GM21515 (cell line): ENCODE results near the gene XXYLT1.

ENCODE experiments used
- ATAC-seq: cut with Tn5 transposase; IDR thresholded peaks from one replicate; pipeline ENCODE4 v1.9.1; 2021; ENCODE audit not compliant: unreplicated experiment

Gene XXYLT1

DNA sequence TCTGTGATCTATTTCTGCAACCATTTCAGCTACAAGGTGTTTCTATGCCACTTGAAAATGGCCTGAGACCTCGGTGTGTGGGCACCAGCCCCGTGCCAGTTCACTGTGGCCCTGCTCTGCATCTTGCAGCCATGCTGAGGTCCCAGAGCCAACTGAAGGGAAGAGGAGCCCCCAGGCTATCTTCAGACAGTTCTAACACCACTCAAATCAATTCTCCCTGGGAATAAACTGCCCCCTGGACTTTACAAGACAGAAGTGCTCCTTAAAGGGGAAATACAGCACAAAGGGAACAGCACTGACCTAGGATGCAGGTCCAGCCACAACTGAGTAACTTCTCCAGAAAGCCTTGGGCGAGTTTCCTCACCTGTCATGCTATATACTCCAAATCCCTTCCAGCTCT, 3.9 kb downstream of the XXYLT1 start:
- no peak for ATAC-seq

DNA sequence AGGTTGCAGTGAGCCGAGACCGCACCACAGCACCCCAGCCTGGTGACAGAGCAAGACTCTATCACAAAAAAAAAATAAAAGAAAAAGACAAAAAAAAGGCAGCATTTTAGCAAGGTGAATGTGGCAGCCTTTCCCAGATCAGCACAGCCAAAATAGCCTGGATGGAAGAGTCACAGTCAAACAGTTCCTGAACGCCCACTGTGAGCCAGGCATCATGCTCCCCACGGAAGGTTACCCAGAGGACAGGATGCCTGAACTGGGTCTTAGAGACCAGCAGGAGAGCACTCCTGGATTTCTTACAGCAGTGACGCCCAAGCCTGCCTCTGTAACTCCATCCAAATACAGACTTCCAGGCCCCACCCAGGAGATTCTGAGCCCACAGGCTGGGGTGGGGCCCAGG, 4.5 kb downstream of the XXYLT1 start:
- ATAC-seq, result no peak

DNA sequence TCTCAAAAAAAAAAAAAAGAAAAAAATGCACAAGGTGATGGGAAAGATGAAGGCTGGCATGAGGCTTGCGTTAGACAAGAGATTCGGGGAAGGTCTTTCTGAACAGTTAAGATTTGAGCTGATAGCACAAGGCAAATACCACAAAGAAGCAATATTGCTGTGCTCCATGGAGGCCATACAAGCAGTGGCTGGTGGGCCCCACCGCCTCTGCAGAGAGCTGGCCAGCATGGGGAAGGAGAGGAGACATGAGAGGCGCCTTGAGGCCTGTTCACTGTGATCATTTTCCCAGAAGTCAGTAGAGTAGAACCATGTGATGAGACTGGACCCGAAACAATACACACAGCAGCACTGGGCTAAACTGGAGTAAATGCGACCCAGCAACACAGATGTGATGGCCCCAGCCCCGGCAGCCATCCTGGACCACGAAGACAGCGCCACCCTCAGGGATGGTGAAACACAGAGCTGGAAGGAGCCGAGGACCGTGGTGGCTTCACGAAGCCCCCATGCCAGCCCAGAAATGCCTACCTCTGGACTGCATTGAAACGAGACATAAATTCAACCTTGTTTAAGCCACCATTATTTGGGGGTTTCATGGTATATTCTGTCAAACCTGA, 5.5 kb downstream of the XXYLT1 start:
- ATAC-seq, result no peak

DNA sequence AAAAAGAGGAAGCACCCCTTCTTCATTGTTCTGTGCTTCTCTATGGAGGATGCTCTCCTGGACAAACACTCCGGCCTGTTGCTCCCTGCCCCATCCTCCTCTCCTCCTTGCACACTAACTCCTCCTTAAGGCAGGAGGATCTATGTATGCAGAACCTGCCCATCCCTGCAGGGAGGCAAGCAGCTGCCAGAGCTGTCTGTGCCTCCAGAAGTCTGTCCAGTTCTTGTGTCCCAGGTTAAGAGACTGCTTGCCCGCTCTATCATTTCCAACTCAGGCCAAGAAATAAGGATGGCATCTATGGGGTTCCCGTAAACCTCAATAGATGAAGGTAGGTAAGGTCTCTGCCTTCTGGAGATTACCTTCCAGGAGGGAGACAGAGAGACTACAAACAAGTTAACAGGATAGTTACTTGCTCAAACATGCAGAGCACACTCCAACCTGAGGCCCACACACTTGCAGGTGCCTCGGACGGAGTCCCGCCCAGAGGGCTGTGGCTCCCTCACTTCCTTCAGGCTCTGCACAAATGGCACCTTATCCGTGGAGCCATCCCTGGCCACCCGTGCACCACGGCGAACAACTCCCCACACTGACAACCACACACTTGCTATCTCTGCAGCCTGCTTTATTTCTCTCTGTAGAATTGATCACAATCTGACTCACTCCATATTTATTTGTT, 6.9 kb downstream of the XXYLT1 start:
- ATAC-seq, result no peak

DNA sequence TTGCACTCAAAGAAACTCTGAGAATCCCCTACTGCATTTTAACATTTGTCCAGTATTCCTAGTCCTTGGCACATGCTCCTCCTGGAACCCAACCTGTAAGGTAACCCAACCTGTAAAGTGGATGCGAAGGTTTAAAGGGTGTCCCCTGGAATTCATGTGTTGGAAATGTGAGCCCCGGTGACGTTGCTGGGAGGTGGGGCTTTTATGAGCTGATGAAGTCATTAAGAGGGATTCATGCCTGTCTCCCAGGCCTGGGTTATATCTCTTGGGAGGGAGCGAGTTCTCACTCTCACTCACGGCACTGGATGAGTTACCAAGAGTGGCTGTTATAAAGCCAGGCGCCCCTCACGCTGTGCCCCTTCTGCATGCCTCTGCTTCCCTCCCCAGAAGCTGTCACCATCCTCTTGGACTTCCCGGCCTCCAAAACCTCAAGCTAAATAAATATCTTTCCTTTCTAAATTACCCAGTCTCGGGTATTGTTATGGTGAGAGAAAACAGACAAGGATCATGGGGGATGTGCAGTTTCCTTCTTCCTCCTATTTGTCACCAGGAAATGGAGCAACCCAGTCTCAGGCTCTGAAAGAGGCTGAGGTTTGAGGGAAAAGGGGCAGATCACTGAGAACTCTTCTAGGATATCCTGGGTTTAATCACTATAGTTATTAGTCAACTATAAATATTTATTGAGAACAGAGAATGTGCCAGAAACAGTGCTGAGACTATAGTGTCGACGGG, 7.6 kb downstream of the XXYLT1 start:
- ATAC-seq, result no peak

DNA sequence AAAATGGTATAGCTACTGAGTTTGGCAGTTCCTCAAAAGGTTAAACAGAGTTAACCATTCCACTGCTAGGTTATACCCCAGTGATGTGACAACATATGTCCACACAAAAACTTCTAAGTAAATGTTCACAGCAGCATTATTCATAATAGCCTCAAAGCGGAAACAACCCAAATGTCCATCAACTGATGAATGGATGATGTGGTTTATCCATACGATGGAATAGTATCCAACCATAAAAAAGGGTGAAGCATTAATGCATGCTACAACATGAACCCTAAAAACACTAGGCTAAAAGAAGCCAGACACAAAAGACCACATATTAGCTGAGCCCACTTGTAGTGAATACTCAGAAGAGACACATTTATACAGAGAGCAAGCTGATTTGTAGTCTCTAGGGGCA, 9.0 kb downstream of the XXYLT1 start:
- no peak for ATAC-seq

DNA sequence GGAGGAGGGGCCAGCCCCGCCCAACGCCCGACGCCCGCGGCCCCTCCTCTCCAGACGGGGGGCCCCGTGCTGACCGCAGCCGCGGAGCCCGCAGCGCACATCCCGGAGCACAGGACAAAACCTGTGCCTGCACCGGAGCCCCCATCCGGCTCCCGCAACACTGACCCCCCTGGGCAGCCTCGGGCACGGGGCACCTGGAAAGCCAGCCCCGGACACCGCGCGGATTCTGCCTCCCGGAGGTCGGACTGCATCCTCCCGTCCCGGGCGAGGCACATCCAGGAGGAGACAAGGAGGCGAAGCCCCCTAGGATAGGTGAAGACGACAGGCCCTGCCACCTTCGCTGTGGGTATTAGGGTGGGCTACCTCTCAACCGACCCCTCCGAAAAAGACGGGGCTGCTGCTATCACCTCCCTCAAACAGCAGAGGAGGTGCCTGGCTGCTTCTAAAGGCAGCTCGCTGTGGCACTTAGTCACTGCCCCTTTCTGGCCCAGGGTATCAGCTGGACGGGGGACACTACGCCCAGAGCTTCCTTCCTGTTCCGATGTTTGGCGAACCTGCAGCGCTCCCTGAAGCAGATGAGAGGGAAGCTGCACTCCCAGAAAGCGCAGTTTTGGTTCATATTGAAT, 10.6 kb downstream of the XXYLT1 start:
- ATAC-seq, result no peak

DNA sequence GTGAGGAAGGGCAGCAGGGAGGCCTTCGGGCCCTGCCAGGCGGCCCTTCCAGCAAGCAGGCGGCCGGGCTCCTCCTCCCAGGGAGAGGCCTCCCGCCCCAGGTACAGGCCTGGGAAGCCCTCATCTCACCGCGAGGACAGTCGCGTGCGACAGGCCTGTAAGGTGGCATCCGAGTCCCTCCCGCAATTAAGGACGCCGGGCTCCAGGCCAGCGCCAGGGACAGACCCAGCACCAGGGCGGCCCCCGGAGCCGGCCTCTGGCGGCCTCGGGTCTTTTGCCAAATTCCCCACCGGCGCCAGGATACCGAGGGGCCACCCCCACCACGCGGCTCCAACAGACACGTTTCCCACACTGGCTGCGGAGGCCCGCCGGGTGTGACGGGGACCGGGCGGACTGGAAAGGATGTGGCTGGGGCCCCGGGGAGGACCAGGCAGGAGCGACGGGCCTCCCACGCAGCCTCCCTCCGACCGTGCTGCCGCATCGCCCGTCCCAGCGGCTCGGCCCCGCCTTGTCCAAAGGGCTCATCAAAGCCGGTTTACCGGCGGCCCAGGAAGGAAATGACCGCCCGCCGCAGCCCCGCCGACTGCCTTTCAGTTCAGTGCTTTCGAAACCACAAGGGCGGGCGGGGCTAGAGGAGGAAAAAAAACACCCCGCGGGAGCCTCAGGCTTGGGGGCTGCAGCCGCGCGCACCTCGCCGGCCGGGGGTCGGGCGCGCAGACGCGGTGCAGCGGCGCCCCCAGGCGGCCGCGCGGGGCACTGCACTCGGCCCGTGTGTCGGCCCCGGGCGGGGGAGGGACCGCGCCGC, 11.3 kb downstream of the XXYLT1 start:
- peak; percentile 79 for ATAC-seq

DNA sequence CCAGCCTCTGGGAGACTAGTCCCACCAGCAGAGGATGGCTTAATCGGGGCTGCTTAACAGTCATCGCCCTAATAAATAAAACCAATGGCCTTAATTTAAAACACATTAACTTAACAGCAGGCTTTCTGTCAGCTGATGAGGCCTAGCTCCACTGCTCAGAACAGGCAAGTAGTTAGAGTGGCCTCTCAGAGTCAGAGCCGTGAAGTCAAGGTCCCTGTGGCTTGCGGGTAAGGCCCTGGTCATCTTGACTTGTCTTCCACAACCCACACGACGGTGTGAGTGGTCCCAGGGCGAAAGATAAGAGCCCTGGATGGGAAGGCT, 11.8 kb downstream of the XXYLT1 start:
- no peak for ATAC-seq

DNA sequence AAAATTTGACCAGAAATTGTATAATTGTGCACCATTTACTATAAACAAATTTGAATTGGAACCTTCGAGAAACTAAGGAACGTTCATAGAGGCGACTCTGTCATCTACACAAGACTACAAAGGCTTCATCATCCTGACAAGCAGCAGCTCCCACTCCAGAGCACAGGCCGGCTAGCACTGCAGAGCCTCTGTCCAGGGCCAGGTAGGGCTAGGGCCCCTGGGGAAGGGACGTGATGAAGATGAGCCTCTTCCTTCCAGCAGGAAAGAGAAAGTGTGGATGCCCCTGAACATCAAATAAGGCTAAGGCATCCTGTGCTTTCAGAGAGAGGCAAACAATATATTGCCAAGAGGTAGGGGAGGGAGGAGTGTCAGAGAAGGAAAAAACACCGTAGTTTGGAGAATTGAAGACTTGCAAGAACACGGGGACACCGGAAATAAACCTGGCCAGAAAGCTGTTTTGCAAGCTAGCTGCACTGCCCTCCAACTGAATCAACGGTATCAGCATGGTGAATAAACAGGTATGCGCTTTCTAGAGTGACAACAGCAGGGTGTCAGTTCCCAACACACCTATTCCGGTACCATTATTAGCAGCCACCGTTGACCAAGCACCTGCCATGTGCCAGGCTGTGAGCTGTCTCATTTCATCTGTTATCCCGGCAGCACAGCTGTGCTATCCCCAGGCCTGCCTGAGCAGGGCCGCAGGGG, 12.4 kb downstream of the XXYLT1 start:
- no peak for ATAC-seq

DNA sequence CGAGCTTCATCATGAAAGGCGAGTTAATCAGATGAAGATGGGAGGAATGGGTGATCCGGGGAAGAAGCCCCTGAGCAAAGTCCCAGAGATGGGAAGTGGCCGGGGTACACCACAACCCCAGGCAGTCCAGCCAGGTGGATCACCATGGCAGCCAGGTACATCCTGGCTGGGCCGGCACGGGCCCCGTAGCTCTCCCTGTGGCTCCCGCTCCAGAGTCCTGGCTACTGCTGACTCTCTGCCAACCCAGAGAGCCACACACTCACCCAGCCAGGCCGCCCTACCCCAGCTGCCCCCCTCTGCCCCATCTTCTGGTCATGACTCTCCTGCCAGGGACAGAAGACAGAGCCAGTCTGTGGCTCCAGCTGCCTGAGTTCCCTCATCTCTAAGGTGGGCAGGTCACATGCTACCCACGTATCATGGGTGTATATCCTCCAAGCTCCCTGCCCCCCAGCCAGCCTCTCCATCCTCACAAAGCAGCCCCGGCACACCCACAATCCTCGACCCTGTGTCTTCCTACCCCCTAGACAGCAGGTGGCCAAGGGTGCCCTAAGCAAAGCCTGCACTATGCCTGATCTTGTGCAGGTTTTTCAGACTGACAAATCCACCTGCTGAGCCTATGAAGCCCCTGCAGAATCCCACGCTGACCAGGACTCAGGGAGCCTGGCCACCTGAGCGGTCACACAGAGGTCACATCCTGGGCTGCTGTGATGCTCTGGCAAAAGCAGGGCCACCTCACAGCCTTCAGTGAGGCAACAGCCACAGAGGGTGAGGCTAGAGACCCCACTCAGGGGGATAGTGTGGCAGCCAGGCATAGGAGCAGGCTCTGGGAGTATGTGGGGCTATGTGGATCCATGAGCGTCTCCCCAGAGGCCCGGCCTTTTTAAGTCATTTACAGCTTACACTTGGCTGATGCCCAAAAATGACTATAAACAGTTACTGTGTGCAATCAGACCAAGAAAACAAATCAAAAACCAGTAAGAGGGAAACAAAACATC, 13.2 kb downstream of the XXYLT1 start:
- ATAC-seq, result no peak

DNA sequence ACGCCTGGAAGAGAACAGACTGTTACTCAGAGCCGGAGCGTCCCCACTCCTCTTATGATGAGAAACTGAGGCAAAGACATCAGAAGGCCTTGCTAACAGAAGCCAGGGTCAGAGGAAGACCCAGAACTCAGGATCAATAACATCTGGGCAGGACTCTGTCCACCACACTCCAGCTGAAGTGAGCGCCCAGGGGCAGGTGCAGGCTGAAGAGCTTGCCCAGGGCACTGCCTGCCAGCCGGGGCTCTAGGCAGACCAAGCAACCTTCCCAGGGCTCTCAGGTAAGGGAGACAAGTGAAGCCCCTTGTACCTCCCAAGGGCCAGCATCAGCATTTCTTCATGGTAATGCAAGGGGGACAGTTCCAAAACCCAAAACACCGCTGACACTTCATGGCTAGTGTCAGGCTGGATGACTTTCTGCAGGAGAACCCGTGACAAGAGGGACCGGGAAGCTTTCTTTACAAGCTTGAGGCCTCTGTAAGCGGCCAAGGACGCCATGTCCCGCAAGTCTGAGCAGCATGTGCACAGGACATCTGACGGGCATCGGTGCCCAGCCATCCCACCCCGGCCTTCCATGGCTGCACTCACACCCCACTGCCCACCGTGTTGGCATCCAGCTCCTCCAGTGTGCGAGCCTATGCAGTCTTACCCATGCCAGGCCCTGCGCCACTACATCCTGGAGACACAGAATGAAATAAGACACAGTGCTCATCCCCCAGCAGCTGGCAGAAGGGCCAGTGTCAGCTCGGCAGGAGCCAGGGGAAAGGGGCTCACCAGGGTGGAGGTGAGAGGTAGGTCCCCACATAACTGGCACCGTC, 14.1 kb downstream of the XXYLT1 start:
- ATAC-seq, result no peak

DNA sequence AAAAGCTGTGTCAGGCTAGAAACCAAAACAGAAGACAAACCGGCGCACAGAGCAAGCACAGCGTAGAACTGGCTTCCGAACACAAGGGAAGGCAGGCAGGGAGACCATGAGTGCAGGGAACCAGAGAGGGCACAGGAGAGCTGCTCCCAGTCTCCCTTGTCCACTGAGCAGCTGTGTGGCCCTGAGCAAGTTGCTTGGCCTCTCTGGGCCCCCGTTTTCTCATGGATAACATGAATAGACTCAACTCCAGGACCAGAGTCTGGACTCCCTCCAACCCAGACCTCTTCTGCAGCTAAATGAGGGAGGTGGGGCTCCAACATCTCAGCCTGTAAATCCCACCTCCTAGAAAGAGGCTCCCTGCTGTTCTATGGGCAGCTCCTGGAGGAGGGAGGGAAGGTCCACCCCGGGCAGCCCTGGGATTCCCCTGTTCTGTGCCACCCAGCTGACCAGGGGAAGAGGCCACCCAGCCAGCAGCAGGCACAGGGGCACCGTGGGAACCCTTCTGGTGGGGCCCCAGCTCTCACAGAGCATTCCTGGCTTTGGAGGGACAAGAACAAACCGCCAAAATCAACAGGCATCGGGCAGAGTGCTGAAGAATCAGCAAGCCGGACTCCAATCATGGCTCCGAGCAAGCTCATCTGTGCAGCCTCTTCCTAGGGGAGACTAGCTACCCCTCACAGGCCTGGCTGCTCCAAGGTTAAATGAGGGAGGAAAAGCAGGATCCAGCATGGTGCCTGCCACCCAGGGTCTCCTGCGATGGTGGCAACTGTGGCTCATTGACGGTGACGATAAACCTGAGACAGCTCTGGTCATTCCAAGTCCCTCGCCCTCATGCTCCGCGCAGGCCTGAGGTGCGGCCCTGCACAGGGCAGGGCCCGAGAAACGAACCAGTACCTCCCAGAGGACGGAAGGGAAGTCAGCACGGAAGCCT, 15.1 kb downstream of the XXYLT1 start:
- no peak for ATAC-seq

DNA sequence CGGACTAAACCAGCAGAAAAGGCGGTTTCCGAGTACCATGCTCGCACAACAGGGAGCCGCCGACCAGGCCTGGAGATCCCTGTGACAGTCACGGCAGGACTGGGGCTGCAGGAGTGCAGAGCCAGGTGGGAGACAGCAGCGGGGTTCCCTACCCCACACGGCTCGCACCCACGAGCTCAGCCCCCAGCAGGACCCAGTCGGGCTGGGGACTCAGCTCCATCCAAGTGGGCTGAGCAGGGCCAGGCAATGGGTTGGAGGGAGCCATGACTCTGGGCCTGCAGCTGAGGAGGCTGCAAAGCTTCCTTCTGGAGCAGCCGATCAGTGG, 15.8 kb downstream of the XXYLT1 start:
- no peak for ATAC-seq

DNA sequence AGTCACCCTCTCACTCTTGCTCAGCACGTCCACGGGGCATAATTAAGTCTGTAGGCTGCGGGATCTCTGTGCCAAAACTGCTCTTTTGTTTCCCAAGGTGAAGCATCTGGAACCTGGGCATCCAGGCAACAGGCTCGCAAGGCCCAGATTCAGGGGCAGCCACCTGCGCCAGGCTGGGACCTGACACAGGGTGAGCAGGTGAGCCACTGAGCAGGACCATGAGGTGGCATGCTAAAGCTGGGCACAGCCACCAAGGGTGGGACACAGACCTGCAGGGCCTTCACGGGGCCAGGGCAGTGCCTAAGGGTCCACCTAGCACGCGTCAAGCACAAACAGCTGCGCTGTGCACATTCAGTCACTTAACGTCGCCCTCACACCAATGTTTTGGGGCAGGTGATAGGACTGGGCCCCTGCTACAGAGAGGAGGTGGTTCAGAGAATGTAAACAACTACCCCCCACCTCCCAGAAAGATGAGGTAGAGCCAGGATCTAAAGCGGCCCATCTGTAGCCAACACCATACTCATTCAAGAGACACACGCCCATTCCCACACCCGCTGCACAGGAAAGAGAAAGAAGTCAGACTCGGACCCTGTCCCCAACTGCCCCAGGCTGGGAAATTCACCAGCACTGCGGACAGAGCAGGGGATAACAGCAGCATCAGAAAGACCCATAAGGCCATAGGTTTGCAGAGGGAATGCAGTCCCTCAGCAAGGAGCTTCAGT, 16.3 kb downstream of the XXYLT1 start:
- no peak for ATAC-seq

DNA sequence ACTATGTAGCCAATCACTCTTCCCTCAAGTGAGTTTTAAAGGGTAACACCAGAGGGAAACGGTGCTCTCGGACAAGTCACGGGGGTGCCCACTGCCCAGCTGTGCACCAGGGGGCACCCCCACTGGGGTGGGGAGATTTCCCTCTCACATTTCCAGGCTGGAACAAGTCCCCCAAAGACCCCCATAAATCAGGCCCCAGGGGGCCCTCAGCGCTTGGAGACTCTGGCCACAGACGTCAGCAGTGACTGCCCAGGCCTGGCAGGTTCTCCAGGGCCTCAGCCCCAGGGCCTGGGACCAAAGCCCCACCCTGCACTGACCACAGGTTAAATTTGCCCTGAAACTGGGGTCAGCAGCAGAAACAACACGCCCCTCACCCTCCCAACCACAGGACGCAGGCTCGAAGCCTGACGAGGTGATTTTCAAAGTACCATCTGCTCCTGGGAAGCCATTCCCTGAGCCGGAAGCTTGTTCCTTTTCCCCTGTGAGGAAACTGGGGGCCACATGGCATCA, 17.0 kb downstream of the XXYLT1 start:
- no peak for ATAC-seq
